D721Med (cell line): ENCODE data around the gene SORBS1.
A peak's percentile ranks its signal among the peaks of the same experiment; 100 is the strongest.

ENCODE experiments used
- DNase-seq: peaks from one replicate; pipeline ENCODE4 v3.0.0; 2011; ENCODE audit warnings: low spot score; ENCODE audit not compliant: insufficient read length
- FAIRE-seq: peaks from 2 replicates; lab custom pipeline; 2011; peaks lifted over from hg19 to GRCh38; lab: Jason Lieb, UNC
- TF ChIP-seq, protein P1 (sequence below): IDR thresholded peaks from 2 replicates; pipeline ENCODE4 v1.5.1; 2012; ENCODE audit warnings: mild to moderate bottlenecking, control low read depth; ENCODE audit not compliant: insufficient read depth; ENCODE audit errors: missing control alignments

SORBS1 gene

DNA sequence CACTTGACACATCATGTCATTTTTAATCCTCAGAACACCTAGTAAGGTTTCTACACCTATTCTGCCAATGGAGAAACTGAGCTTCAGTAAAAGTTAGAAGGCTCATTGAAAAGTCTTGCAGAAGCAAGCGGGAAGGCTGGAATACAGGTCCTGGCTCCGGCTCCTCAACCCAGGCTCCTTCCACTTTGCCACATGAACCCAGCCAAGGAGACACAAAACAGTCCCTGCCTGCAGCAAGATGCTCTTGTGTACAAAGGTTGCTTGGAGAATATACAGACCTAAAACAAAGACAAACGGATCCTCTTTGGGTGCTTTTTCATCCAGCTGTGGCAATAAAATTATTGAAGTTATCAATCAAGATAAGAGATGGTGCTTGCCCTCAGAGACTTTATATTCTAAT is 106.8 kb downstream of the SORBS1 start:
- FAIRE-seq (no peak), DNase-seq (no peak)
- TF ChIP-seq, protein P1, sequence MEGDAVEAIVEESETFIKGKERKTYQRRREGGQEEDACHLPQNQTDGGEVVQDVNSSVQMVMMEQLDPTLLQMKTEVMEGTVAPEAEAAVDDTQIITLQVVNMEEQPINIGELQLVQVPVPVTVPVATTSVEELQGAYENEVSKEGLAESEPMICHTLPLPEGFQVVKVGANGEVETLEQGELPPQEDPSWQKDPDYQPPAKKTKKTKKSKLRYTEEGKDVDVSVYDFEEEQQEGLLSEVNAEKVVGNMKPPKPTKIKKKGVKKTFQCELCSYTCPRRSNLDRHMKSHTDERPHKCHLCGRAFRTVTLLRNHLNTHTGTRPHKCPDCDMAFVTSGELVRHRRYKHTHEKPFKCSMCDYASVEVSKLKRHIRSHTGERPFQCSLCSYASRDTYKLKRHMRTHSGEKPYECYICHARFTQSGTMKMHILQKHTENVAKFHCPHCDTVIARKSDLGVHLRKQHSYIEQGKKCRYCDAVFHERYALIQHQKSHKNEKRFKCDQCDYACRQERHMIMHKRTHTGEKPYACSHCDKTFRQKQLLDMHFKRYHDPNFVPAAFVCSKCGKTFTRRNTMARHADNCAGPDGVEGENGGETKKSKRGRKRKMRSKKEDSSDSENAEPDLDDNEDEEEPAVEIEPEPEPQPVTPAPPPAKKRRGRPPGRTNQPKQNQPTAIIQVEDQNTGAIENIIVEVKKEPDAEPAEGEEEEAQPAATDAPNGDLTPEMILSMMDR: no peak

DNA sequence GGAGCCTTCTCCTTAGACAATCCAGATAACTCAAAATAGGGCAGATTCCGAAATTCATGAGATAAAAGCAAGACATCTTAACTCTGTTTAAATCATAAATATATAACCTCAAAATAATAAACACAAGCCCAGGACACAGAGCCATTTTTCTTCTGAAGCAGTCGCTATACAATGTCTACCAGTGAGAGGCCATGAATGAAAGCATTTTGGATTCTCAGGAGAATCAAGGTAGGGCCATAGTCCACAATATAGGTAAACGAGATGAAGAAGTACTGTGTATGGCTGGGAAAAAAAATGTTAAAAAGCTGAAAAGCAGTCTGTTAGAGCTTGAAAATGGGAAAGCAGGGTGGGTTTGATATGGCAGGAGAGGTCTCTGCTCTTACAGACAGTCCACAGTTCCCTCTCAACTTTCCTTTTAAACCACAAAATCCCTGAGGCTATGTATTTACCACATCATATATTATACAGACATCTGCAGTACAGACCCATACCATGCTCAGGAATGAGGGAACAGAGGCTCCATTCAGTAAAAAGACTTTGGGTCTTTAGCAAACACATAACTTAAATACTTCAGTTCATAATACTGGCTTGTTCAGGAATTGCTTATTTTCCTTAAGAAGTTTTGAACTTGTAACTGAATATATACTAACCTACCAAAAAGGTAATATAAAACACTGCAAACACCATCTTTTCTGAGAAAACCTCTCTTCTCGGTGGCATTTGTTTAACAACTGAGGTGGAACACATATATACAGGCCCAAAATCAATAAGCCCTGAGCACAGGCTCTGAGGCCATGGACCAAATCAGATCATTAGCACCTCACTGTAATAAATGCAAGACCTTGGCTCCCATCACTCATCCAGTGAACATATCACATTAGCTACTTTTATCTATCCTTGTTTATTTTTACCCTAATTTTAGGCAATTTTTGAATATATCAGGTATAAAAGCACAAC is 109.3 kb downstream of the SORBS1 start:
- FAIRE-seq (no peak), DNase-seq (no peak)
- TF ChIP-seq, protein P1: no peak

DNA sequence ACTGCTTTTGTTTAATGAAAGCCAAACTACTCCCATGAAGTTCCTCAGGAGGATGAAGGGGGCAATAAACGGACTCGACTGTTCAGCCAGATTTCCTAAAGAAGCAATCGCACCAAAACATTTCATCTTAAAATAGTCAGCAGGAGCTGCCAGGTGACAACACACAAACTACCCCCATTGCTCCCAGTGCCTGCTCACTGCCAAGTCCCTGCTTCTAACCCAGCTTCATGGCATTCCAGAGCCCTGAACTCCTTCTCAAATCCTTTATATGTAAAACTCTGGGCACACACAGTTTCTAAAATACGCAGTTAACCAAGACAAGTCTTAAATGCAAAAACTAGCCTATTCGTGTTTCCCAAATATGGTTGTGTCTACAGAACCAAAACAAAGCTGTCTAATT is 110.0 kb downstream of the SORBS1 start:
- DNase-seq: no peak
- FAIRE-seq: no peak
- TF ChIP-seq, protein P1: no peak

DNA sequence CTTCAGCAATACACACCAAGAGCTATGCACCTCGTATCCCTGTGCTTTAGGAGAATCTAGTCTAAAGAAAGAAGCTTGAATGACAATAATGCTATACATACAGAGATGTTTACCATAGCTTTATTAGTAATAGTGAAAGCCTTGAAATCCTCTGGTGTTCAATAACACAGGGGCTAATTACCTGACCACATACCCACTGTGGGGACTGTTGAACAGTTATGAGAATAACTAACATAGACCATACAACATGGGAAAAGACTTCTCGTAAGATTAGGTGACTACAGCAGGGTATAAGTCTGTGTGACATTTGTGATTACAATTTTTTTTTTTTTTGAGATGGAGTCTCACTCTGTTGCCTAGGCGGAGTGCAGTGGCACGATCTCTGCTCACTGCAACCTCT is 111.0 kb downstream of the SORBS1 start:
- no peak for FAIRE-seq
- no peak for DNase-seq
- TF ChIP-seq, protein P1: no peak

DNA sequence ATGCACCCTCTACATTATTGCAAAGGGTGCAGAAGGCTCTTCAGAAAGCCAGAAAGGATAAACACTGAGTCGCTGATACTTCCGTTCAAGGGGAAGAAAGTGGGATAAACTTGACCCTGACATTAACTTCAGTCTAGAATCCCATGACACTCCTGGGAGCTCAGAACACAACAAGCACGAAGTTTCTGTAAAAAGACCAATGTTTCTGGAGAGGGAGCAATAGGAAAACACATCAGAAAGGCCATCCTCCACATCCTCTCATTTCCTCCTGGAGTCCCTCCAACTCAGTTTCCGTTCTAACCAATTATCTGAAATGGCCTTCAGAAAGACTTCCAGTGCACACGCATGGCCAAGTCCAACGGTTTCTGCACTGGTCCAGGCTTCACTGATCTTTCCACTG is 113.5 kb downstream of the SORBS1 start:
- no peak for DNase-seq
- no peak for FAIRE-seq
- TF ChIP-seq, protein P1: no peak

DNA sequence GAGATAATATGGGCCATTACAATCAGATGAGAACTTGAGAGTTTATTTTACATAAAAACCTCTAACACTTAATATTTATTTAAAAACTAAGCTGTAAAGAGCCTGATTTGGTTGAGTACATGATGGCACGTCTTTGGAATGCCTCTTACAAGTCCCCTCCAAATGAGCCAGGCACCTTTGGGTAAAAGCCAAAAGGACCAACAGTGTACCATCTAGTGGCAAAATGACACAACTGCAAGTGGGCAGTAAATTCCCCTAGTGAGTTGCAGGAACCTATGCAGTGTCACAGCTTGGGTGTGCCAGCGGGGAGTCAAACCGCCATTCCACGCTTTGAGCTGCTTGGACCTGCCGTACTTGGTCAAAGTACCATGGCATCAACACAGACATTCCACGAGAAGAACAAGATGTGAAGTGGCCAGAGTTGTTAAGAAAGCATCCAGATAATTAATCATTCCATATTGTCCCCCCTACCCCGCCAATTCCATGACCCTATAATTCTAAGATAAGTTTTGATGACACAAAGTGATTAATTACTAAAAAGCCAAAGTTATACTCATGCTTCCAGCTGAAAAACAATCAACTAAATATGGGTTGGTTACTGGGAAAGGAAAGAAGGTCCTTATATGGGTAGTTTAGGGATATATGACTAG is 115.2 kb downstream of the SORBS1 start:
- TF ChIP-seq, protein P1: peak; percentile 83
- peak; percentile 58 for DNase-seq
- FAIRE-seq: no peak

DNA sequence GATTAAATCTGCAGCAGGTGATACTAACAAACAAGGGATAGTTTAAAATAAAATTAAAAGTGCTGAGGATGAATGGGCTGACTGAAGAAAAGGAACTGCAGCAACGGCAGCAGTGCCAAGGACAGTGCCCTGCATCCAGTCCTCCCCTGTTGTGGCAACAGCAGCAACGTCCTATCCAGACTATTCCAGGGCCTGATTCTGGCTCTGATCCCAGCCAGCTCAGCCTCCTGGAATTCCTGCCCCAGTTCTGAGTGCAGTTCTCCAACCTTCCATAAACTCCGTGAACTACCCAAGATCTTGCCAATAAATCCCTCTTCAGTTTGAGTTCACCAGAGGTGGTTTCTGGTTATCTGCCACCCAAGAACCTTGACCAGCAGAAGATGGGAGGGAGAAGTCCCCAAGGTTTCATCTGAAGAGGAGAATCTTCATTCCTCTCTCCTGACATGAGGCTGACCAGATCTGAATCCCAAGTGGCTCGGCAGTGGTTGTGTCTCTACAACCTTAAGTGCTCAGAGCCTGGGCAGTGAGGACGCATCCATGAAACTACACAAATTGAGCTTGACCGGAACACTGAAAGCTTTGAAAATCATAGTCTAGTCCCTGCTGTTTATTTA is 115.8 kb downstream of the SORBS1 start:
- no peak for FAIRE-seq
- TF ChIP-seq, protein P1: no peak
- no peak for DNase-seq
